Keratinocyte (primary cell): ENCODE data around the gene MCM3AP.

Experiments used
- CTCF ChIP-seq, 3 experiments: IDR thresholded peaks in 1 of 3; conservative IDR thresholded peaks in 1 of 3; optimal IDR thresholded peaks in 1 of 3; 2 replicates in 2 of 3; 3 replicates in 1 of 3; pipeline versions ENCODE3 to v1.5.1; 2011; ENCODE audit warnings: low read length in 3 of 3, mild to moderate bottlenecking in 3 of 3, moderate library complexity in 2 of 3, control low read depth in 1 of 3, inconsistent platforms in 1 of 3; ENCODE audit not compliant: insufficient read depth in 2 of 3; ENCODE audit errors: extremely low read depth in 1 of 3
- EZH2 ChIP-seq: IDR thresholded peaks from one replicate; pipeline ENCODE4 v1.6.1; 2012; ENCODE audit warnings: inconsistent platforms, mild to moderate bottlenecking, low read length, moderate library complexity

DNA sequence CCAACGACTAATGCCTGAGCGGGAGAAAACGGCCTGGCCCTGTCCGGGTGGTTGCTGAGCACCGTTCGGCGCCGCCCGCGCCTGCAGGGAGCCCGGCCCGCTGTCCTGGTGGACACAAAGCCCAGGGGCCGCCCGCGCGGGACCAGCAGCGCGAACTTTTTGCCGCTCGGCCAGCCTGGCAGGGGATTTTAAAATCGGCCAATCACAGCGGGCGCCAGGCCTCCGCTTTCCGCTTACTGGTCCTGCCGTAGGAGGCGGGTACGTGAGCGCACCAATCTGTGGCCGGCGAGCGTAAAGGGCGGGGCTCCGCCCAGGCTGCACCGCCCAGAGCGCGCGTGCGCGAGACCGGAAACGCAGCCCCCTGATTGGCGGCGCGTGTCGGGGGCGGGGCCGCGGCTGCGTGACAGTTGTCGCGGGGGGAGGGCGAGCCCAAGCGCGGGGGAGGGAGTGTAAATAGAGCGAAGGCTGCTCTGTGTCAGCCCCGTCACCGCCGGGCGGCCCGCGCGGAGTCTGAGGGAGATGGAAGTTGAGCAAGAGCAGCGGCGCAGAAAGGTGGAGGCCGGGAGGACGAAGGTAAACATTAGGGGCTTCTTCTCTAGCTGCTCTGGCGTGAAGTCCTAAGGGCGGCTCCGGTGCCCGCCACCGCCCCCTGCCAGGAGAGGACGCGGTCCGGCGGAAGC, 38.4 kb upstream of the MCM3AP start, which contains the start of the genes C21orf58 and PCNT:
- no peak for TF ChIP-seq CTCF (optimal IDR thresholded peaks at IDR 0.05 in 1 of 3, IDR thresholded peaks at IDR 0.05 in 1 of 3, conservative IDR thresholded peaks at IDR 0.05 in 1 of 3; ENCODE audit: extremely low read depth in 1 of 3, insufficient read depth in 2 of 3, low read length in 3 of 3)
- no peak for TF ChIP-seq EZH2
